IgD-negative memory B cell (primary cell): Measurements from ENCODE around the gene DMAC2. TPM values are rescaled to one million over a fixed set of nuclear protein-coding genes. Genes with fewer than 3 reads are reported as not detected.
"Not testable (repeated sequence)": the region's sequence is repeated elsewhere in the genome, so short reads cannot be mapped to it uniquely, and the experiment has no call there.

Experiments used
- H3K27ac Mint-ChIP-seq, 3 donors: one replicate each; pipeline ENCODE4 v1.8.0; 2020 to 2022; ENCODE audit warnings: mild to moderate bottlenecking in 3 of 3, mixed read lengths in 3 of 3, moderate library complexity in 1 of 3
- H3K27me3 Mint-ChIP-seq: one replicate; pipeline ENCODE4 v1.8.0; 2021; ENCODE audit warnings: mixed read lengths
- H3K36me3 Mint-ChIP-seq: one replicate; pipeline ENCODE4 v1.8.0; 2020; ENCODE audit warnings: mild to moderate bottlenecking, mixed read lengths
- H3K4me1 Mint-ChIP-seq, 3 donors: one replicate each; pipeline ENCODE4 v1.8.0; 2020 to 2022; ENCODE audit warnings: mixed read lengths in 3 of 3, mild to moderate bottlenecking in 1 of 3
- H3K4me3 Mint-ChIP-seq, 4 donors: one replicate each; pipeline ENCODE4 v1.8.0; 2020 to 2022; ENCODE audit warnings: mild to moderate bottlenecking in 4 of 4, mixed read lengths in 4 of 4, moderate library complexity in 3 of 4
- H3K9me3 Mint-ChIP-seq, 3 donors: one replicate each; pipeline ENCODE4 v1.8.0; 2020 to 2021; ENCODE audit warnings: mixed read lengths in 3 of 3, mild to moderate bottlenecking in 1 of 3
- polyA plus RNA-seq: library from polyadenylated mRNA; unstranded; fragments of 300-500 nt; fragmentation: Illumina TruSeq; gene quantifications from one replicate; pipeline ENCODE4 v1.2.3, GENCODE V29; 2021

The DMAC2 gene
- polyA plus RNA-seq, result 47.0 TPM

DNA sequence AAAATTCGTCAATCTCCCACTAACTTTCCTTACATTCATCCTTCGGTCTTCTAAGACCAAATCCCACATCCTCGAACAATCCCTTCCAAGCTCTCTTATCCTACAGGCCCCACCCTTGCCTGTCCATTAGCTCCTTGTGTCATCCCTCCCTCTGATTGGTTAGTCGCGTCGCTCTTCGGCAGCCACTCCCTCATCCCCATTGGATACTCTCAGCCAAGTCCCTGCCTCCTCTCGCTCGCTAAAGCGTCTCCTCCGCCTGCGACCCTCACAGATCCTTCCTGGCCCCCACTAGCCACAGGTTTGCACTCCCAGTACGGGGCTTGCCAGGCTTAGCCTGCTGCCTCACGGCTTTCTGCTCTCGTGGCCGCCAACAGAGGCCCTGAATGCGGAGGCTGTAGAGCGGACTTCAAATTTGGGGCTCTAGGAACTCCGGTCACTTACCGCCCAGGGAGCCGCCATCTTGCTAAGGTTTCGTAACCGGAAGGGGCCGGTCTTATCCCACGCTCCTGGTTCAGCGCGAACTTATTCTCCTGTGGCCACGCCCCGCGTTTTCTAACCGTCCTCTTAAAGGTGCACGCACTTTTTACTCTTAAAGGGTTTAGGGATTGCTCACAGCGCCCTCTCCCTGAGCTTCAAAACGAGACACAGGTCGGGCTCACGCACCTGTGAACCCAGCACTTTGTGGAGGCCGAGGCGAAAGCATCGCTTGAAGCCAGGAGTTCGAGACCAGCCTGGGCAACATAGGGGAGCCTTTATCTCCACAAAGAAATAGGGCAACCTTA lies at the start of gene DMAC2:
DMAC2 (minus strand) TSS at position 472 of the 782 bp plus-strand sequence; CDS start at position 459, 13 bp downstream.
- Mint-ChIP-seq H3K4me3 (peak within 1 kb of the TSS in 3 of 4 donors; percentile 7 to 71 (median 67)), H3K9me3 (no peaks in the 10 kb centered on the region), H3K4me1 (peaks cover 0 to 17% (median 13%) of the 10 kb centered on the region in 3 donors), H3K27me3 (peaks cover 4% of the 10 kb centered on the region), H3K36me3 (peaks cover 3% of the 10 kb centered on the region), H3K27ac (no peak within 1 kb of the TSS)

DNA sequence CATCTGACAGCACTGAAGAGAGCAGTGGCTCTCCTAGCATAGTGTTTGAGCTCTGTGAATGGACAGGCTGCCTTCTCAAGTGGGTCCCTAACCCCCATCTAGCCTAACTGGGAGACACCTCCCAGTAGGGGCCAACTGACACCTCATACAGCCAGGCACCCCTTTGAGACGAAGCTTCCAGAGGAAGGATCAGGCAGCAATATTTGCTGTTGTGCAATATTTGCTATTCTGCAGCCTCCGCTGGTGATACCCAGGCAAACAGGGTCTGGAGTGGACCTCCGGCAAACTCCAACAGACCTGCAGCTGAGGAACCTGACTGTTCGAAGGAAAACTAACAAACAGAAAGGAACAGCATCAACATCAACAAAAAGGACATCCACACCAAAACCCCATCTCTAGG lies 47.2 kb upstream of the DMAC2 start:
- H3K4me1 Mint-ChIP-seq, H3K9me3 Mint-ChIP-seq, H3K36me3 Mint-ChIP-seq, H3K4me3 Mint-ChIP-seq, H3K27ac Mint-ChIP-seq: not testable (repeated sequence)
- H3K27me3 Mint-ChIP-seq, result peaks cover 21% of the 10 kb centered on the region

DNA sequence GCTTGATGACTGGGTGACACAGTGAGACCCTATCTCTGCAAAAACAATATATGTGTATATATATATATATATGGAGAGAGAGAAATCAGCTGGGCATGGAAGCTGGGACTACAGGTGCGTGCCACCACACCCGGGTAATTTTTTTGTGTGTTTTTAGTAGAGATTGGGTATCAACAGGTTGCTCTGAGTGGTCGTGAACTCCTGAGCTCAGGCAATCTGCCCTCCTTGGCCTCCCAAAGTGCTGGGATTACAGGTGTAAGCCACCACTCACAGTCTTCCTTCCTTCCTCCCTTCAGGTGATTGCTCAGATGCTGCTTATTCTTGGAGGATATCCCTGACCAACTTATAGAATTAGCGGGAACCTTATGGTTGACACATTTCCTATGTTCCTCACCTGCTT lies 45.1 kb upstream of the DMAC2 start:
- no peak overlapping the region for H3K27ac Mint-ChIP-seq
- H3K27me3 Mint-ChIP-seq, result peaks cover 27% of the 10 kb centered on the region
- H3K9me3 Mint-ChIP-seq, result peaks cover 3 to 8% (median 3%) of the 10 kb centered on the region in 3 donors
- H3K4me3 Mint-ChIP-seq, result no peak overlapping the region
- H3K4me1 Mint-ChIP-seq, result peaks cover 0 to 2% (median 0%) of the 10 kb centered on the region in 3 donors
- peaks cover 4% of the 10 kb centered on the region for H3K36me3 Mint-ChIP-seq

DNA sequence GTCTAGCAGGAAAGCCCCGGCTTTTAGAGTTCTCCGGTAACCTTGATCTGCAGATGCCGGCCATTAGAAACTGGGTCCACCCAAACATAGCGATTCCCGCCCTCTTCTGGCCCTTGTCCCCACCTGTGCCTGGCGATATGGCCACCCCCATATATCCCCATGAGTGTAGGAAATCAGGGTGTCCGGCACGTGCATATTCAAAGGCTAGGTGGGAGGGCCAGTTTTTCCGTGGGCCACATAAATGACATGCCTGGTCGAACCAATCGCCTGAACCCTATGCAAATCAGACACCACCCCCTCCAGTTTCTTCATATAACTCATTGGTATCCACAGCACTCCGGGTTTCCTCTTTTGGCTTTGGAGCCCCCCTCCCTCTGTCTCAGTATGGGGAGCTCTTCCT lies 40.6 kb upstream of the DMAC2 start:
- Mint-ChIP-seq H3K27ac (no peak overlapping the region), H3K4me3 (no peak overlapping the region)

DNA sequence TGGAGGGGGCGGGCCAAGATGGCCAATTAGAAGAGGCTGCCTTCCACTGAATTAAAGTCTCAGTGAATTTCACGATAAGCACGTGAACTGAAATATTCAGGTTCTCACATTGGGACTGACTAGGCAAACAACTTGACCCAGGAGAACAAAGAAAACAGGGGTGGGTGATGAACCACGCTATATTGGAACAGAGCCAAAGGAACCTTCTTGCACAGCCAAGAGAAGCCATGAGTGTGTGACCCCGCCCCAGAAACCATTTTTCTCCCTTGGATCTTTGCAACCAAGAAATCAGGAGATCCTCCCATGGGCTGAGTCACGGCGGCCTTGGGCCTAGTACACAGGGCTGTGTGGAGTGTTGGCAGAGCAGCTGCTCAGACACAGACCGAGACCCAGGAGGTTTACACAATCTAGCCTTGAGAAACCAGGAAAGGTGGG lies 40.1 kb upstream of the DMAC2 start:
- Mint-ChIP-seq H3K27me3 (peaks cover 16% of the 10 kb centered on the region), H3K36me3 (peaks cover 3% of the 10 kb centered on the region), H3K9me3 (peaks cover 0 to 2% (median 0%) of the 10 kb centered on the region in 3 donors), H3K4me1 (peaks cover 7 to 10% (median 8%) of the 10 kb centered on the region in 3 donors), H3K27ac (no peak overlapping the region), H3K4me3 (no peak overlapping the region)

More for the DNA sequence above, 40.6 kb upstream of the DMAC2 start:
- Mint-ChIP-seq H3K9me3 (peaks cover 0 to 2% (median 0%) of the 10 kb centered on the region in 3 donors), H3K36me3 (peaks cover 3% of the 10 kb centered on the region), H3K27me3 (peaks cover 16% of the 10 kb centered on the region), H3K4me1 (peaks cover 7 to 10% (median 8%) of the 10 kb centered on the region in 3 donors)

DNA sequence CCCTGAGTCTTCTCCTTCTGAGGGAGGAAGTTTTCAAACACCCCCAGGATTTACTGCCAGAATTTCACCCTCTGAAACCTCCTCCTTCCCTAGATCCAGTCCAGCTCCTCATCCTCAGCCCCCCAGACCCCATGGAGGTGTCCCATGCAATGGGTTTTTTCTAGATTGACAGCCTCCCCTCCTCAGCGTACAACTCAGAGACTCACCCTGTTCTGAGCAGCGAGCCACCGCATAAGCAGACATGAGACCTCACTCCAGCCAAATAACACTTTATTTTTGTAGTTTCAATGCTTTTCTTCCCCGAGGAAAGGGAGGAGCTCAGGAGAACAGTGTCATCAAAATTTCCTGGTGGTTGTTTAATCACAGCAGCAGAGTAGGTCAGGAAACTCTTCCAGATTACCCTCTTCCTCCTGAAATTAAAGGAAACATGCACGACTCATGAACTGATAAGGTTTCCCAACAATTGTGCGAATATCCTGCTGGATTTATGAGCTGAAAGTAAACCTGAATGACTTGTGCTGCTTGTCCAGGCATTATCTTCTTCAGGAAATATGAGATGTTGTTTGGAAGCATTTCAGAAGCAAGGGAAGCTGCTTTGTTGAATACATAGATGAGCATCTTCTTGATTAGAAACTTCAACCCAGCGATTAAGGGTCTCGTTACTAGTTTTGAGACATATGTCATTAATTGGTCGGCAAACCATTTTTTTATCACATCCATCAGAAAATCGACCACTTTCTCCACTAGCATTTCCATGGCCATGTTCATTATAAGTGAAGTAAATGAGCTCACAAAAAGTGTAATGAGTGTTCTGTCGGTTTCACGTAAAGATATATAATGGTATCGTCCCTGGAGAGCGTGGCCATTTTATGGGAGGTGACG lies 39.4 kb upstream of the DMAC2 start:
- Mint-ChIP-seq H3K27ac (no peak overlapping the region), H3K27me3 (peaks cover 15% of the 10 kb centered on the region), H3K36me3 (peaks cover 3% of the 10 kb centered on the region), H3K4me3 (no peak overlapping the region), H3K9me3 (peaks cover 0 to 2% (median 0%) of the 10 kb centered on the region in 3 donors), H3K4me1 (peaks cover 7 to 10% (median 8%) of the 10 kb centered on the region in 3 donors)

DNA sequence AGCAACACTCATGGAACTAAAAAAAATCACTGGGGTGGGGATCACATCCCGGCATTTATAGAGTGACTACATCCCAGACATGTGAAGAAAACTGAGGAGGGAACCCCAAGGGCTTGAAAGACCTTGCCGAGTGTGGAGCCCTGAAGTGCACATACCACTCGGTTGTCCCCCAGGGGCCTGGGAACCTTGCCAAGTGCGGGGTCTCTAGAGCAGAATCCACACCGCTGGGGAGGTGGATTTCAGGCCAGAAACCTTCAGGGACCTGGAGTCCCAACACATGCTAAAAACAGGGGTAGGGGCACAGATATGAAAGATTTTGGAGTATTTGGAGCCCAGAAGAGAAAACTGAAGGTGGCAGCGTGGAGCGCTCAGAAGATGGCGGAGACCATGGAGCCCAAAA lies 38.5 kb upstream of the DMAC2 start:
- Mint-ChIP-seq H3K27me3 (peaks cover 12% of the 10 kb centered on the region), H3K27ac (no peak overlapping the region), H3K4me1 (peaks cover 7 to 10% (median 8%) of the 10 kb centered on the region in 3 donors), H3K9me3 (peaks cover 0 to 2% (median 0%) of the 10 kb centered on the region in 3 donors), H3K4me3 (no peak overlapping the region), H3K36me3 (peaks cover 3% of the 10 kb centered on the region)

DNA sequence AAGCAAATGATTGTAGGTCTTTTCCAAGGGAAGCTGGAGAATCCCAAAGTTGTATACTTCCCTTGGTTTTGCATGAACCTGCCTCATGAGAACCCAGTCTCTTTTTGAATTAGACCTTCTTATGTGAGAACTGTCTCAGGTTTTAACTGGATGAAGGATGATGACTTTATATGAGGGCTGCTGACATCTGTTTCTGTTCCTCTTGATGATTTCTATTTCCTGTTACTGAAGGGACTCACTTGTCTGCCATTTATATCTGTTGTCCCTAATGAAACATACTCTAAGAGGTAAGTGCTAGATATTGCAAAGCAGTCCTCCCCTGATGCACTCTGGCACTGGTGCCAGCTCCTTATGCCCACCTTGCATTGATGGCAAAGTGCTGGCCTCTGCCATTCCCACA lies 36.9 kb upstream of the DMAC2 start:
- H3K4me3 Mint-ChIP-seq, result peak overlapping the region in 1 of 4 donors; percentile 56
- H3K27me3 Mint-ChIP-seq, result peaks cover 12% of the 10 kb centered on the region
- no peak overlapping the region for H3K27ac Mint-ChIP-seq
- peaks cover 0 to 2% (median 0%) of the 10 kb centered on the region in 3 donors for H3K9me3 Mint-ChIP-seq
- peaks cover 7 to 10% (median 8%) of the 10 kb centered on the region in 3 donors for H3K4me1 Mint-ChIP-seq
- peaks cover 3% of the 10 kb centered on the region for H3K36me3 Mint-ChIP-seq

DNA sequence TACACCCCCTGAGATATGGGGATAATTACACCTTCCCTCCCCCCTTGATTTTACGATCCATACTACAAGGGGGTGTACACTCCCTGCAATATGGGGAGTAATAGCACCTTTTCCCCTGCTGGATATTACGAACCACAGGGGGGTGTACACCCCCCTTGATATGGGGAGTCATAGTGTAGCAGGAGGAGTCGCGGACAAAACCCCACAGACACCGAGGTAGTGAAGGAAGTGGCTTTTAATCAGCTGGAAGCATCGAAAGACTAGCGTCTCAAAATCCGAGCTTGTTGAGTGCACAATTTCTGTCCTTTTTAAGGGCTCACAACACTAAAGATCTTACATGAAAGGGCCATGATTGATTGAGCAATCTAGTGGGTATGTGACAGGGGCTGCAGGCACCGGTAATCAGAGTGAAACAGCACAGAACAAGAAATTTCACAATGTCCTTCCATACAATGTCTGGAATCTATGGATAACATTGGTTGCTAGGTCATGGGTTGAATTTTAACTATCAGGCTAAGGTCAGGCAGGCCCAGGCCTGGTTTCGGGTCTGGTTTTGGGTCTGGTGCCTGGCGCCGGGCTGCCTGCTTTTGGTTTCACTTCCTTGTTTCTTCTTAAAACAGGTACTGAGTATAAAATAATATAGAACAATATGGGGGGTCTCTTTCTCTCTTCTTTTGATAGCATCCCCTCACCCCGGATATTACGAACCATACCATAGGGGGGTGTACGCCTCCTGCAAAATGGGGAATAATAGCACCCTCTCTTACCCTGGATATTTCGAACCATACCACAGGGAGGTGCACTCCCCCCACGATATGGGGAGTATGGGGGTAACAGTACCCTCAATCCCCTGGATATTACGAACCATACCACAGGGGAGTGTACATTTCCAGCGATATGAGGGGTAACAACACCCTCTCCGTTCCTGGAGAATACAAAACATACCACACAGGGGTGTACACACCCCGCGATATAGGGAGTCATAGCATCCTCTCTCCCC lies 23.8 kb upstream of the DMAC2 start:
- not testable (repeated sequence) for H3K9me3 Mint-ChIP-seq, H3K27me3 Mint-ChIP-seq, H3K36me3 Mint-ChIP-seq
- Mint-ChIP-seq H3K4me3 (peak overlapping the region; percentile 16 to 81 (median 54)), H3K27ac (peak overlapping the region; percentile 83 to 95 (median 89)), H3K4me1 (peaks cover 15 to 30% (median 22%) of the 10 kb centered on the region in 3 donors)

DNA sequence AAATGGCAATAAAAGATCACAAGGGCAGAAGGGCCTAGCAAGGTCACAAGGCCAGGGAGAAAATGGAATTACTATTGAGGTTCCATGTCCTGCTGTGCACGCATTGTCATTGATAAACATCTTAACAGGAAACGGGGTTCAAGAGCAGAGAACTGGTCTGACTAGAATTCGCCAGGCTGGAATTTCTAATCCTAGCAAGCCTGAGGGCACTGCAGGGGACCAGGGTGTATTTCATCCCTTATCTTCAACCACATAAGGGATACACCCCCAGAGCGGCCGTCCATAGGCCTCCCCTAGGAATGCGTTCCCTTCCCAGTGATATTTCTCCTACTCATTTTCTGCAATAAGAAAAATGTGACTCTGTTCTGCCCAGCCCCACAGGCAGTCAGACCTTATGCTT lies 22.8 kb upstream of the DMAC2 start:
- H3K36me3 Mint-ChIP-seq, result no peaks in the 10 kb centered on the region

DNA sequence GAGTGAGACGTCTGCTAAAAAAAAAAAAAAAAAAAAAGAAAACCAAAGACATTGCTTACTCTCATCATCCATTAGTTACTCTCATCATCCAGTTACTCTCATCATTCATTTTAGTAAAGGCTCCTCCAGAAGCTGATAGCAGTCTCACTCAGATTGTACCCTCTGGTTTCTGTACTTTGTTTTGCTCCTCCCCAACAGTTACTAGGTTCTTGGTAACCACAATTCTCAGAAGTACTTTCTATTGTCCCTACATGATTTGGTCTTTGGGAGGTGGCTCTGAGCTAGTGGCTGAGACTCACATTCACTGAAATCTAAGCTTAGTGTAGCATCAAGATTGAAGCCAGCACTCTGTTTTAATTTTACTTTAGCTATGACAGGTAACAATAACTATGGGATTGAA lies 17.5 kb upstream of the DMAC2 start:
- H3K27me3 Mint-ChIP-seq, result no peaks in the 10 kb centered on the region
- peaks cover 0 to 1% (median 0%) of the 10 kb centered on the region in 3 donors for H3K9me3 Mint-ChIP-seq
- peak overlapping the region in 1 of 3 donors; percentile 56 for H3K27ac Mint-ChIP-seq
- H3K4me1 Mint-ChIP-seq, result peaks cover 28 to 37% (median 37%) of the 10 kb centered on the region in 3 donors
- H3K4me3 Mint-ChIP-seq, result peak overlapping the region in 3 of 4 donors; percentile 3 to 71 (median 26)
- H3K36me3 Mint-ChIP-seq, result peaks cover 2% of the 10 kb centered on the region

More for the DNA sequence above, 22.8 kb upstream of the DMAC2 start:
- Mint-ChIP-seq H3K27me3 (no peaks in the 10 kb centered on the region), H3K4me3 (no peak overlapping the region), H3K27ac (peak overlapping the region; percentile 83 to 95 (median 89)), H3K9me3 (no peaks in the 10 kb centered on the region), H3K4me1 (peaks cover 18 to 30% (median 23%) of the 10 kb centered on the region in 3 donors)

DNA sequence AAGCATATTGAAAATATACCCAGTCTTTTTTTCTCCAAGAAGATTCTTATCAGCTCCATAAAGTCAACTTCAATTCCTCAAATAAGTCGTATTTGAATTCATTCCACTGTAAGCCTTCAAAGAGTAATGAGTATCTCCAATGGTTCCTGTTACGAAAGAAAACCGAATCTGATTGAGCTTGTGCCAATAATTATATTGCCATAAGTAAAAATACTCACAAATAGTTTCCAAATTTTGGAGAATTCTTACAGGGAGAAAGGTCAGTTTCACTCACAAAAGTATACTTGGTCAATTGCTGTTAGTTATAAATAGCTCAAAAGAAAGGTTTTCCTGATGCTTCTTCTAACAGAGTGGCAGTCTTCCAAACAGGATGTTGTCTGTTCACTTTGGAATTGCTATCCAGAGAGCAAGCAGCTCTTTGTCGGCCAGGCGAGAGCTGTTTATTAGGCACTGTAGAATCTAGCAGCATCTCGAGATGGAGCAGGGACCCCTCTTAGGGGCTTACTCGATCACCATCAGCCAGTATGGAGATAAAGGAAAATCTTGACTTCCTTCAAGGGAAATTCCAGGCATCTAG lies 16.7 kb upstream of the DMAC2 start:
- Mint-ChIP-seq H3K9me3 (peaks cover 0 to 1% (median 0%) of the 10 kb centered on the region in 3 donors), H3K4me3 (no peak overlapping the region), H3K27ac (no peak overlapping the region), H3K27me3 (no peaks in the 10 kb centered on the region), H3K4me1 (peaks cover 30 to 35% (median 34%) of the 10 kb centered on the region in 3 donors), H3K36me3 (peaks cover 2% of the 10 kb centered on the region)

DNA sequence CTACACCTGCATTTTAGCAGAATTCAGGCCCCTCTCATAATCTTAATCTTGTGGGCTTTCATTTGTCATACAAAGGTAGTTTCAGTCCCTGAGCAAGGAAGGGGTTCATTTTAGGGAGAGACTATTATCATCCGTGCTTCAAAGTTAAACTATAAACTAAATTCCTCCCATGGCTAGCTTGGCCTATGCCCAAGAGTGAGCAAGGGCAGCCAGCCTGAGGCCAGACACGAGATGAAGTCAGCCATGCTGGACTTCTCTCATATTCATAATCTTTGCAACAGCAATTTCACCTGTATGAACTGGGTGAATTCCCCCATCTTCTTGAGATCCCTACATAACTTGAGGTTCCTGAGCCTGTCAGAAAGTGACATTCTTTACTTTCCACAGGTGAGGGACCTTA lies 16.2 kb upstream of the DMAC2 start:
- Mint-ChIP-seq H3K27me3 (no peaks in the 10 kb centered on the region), H3K4me1 (peaks cover 30 to 35% (median 34%) of the 10 kb centered on the region in 3 donors), H3K36me3 (peaks cover 2% of the 10 kb centered on the region), H3K27ac (no peak overlapping the region), H3K9me3 (peaks cover 0 to 1% (median 0%) of the 10 kb centered on the region in 3 donors), H3K4me3 (peak overlapping the region in 1 of 4 donors; percentile 47)
